Measurements from ENCODE around the gene MYL6B. TPM values are rescaled to one million over a fixed set of nuclear protein-coding genes. Genes with fewer than 3 reads are reported as not detected.

The MYL6B gene
- total and polyA plus RNA-seq, 2 of the 4 experiments (the other 2 are of a cell fraction) = 78.3 to 112 TPM

GRCh38 chr12:56204275-56204674 lies 51.9 kb downstream of the MYL6B start:
- Histone ChIP-seq H3K9me3 (ENCODE audit: control insufficient read depth, insufficient read depth, low read length) (no peaks in the 10 kb centered on the region), H2AK9ac (replicated peaks; ENCODE audit: low read depth, low read length, poor library complexity) (no peak overlapping the region), H2AK5ac (ENCODE audit: low read depth, low read length) (no peak overlapping the region), H2BK20ac (ENCODE audit: low read depth, low read length) (no peak overlapping the region), H2BK15ac (ENCODE audit: low read depth, low read length) (no peak overlapping the region), H3K27ac (ENCODE audit: insufficient read depth, low read length) (no peak overlapping the region), H3K23ac (ENCODE audit: low read depth, low read length) (no peak overlapping the region), H3K9me1 (ENCODE audit: insufficient read depth, low read length) (no peaks in the 10 kb centered on the region; the same call in 1 of the 2 replicates), H3K4me1 (ENCODE audit: control insufficient read depth, insufficient read depth, low read length) (peaks cover 7% of the 10 kb centered on the region), H4K8ac (ENCODE audit: low read depth in 2 of 2, low read length in 2 of 2) (no peak overlapping the region), H3K79me1 (ENCODE audit: low read depth in 1 of 2, low read length in 2 of 2) (peaks cover 6 to 28% of the 10 kb centered on the region in 2 experiments), H3K9ac (ENCODE audit: low read depth, low read length) (no peak overlapping the region), H3K56ac (ENCODE audit: extremely low read depth, insufficient read depth, low read length) (no peak overlapping the region), H2BK5ac (ENCODE audit: low read depth, low read length, poor library complexity, severe bottlenecking) (no peak overlapping the region), H2BK120ac (ENCODE audit: low read depth, low read length) (no peak overlapping the region), H3K18ac (ENCODE audit: low read depth, low read length) (no peak overlapping the region), H3K36me3 (ENCODE audit: control insufficient read depth, insufficient read depth, low read length) (peaks cover 33% of the 10 kb centered on the region), H3K4me2 (ENCODE audit: low read depth, low read length) (no peak overlapping the region), H3K4me3 (ENCODE audit: insufficient read depth, low read depth, low read length) (no peak overlapping the region), H3K4ac (ENCODE audit: low read depth, low read length) (no peak overlapping the region), H4K91ac (ENCODE audit: insufficient read depth, low read depth, low read length) (no peak overlapping the region), H2AFZ (replicated peaks; ENCODE audit: low read length, poor library complexity) (no peak overlapping the region), H4K5ac (ENCODE audit: low read depth, low read length) (no peak overlapping the region), H4K20me1 (ENCODE audit: insufficient read depth, low read length) (peaks cover 13% of the 10 kb centered on the region), H3K14ac (replicated peaks; ENCODE audit: low read depth, low read length) (no peak overlapping the region), H3K27me3 (ENCODE audit: control insufficient read depth, insufficient read depth, low read length) (no peaks in the 10 kb centered on the region)
- intact Hi-C loops (cut with micrococcal nuclease) = no loop called here
- no peak for ATAC-seq (ENCODE audit: low read depth)
- TF ChIP-seq BHLHE40 (IDR thresholded peaks at IDR 0.05; ENCODE audit: low read depth, low read length) = no peak
- TF ChIP-seq CEBPB (IDR thresholded peaks at IDR 0.05; ENCODE audit: low read depth, low read length) = no peak
- no peak for TF ChIP-seq FOS (IDR thresholded peaks at IDR 0.05; ENCODE audit: low read depth, low read length)
- TF ChIP-seq POLR2A (IDR thresholded peaks at IDR 0.05; ENCODE audit: low read depth, low read length) = no peak
- no peak for TF ChIP-seq CHD1 (IDR thresholded peaks at IDR 0.05; ENCODE audit: low read depth, low read length)
- TF ChIP-seq NFE2L2 (IDR thresholded peaks at IDR 0.05; ENCODE audit: low read depth, low read length) = no peak
- TF ChIP-seq RFX5 (IDR thresholded peaks at IDR 0.05; ENCODE audit: low read depth, low read length) = no peak
- TF ChIP-seq, protein P1, sequence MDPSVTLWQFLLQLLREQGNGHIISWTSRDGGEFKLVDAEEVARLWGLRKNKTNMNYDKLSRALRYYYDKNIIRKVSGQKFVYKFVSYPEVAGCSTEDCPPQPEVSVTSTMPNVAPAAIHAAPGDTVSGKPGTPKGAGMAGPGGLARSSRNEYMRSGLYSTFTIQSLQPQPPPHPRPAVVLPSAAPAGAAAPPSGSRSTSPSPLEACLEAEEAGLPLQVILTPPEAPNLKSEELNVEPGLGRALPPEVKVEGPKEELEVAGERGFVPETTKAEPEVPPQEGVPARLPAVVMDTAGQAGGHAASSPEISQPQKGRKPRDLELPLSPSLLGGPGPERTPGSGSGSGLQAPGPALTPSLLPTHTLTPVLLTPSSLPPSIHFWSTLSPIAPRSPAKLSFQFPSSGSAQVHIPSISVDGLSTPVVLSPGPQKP (IDR thresholded peaks at IDR 0.05; ENCODE audit: borderline replicate concordance, low read depth, low read length) = no peak
- TF ChIP-seq RCOR1 (IDR thresholded peaks at IDR 0.05; ENCODE audit: insufficient replicate concordance, low read length) = no peak
- TF ChIP-seq, protein P2, sequence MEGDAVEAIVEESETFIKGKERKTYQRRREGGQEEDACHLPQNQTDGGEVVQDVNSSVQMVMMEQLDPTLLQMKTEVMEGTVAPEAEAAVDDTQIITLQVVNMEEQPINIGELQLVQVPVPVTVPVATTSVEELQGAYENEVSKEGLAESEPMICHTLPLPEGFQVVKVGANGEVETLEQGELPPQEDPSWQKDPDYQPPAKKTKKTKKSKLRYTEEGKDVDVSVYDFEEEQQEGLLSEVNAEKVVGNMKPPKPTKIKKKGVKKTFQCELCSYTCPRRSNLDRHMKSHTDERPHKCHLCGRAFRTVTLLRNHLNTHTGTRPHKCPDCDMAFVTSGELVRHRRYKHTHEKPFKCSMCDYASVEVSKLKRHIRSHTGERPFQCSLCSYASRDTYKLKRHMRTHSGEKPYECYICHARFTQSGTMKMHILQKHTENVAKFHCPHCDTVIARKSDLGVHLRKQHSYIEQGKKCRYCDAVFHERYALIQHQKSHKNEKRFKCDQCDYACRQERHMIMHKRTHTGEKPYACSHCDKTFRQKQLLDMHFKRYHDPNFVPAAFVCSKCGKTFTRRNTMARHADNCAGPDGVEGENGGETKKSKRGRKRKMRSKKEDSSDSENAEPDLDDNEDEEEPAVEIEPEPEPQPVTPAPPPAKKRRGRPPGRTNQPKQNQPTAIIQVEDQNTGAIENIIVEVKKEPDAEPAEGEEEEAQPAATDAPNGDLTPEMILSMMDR (conservative IDR thresholded peaks at IDR 0.05; ENCODE audit: low read depth, low read length) = no peak
- TF ChIP-seq MAFK (IDR thresholded peaks at IDR 0.05; ENCODE audit: low read depth, low read length) = no peak
- no peak for TF ChIP-seq USF2 (IDR thresholded peaks at IDR 0.05; ENCODE audit: low read depth, low read length)
- TF ChIP-seq MXI1 (IDR thresholded peaks at IDR 0.05; ENCODE audit: borderline replicate concordance, low read depth, low read length) = no peak
- no peak for TF ChIP-seq MAZ (IDR thresholded peaks at IDR 0.05; ENCODE audit: borderline replicate concordance, low read depth, low read length)
- no peak for TF ChIP-seq RAD21 (IDR thresholded peaks at IDR 0.05; ENCODE audit: low read length)
- no peak for TF ChIP-seq SMC3 (IDR thresholded peaks at IDR 0.05; ENCODE audit: low read depth, low read length)
- ChIA-PET POLR2A (ENCODE audit: unreplicated experiment) (no interaction called here), CTCF (no interaction called here)
- no peak for DNase-seq
- dilution Hi-C loops (cut with HindIII; ENCODE audit: low sequenced_read_pairs, unreplicated experiment) = no loop called here
- in situ Hi-C loops (cut with MboI; ENCODE audit: low sequenced_read_pairs) = no loop called here
- no TSS peak for BruUV-seq (replicated peaks)

Measured in IMR-90 (cell line).